GM23338 (cell line): Measurements from ENCODE around the gene RBCK1. TPM values are rescaled to one million over a fixed set of nuclear protein-coding genes. Genes with fewer than 3 reads are reported as not detected.

Source experiments
- ATAC-seq: fragments of 200-7000 bp; cut with Tn5 transposase; 3 replicates; pipeline ENCODE4 v1.9.1; 2020
- DNase-seq: peaks from one replicate; pipeline ENCODE4 v3.0.0-alpha.2; 2015; ENCODE audit warnings: low spot score
- H2AFZ ChIP-seq: fragments of 200-600 bp; sonication (generic); 2 replicates; pipeline ENCODE4 v1.8.0; 2016; ENCODE audit warnings: antibody characterized with exemption, mild to moderate bottlenecking, moderate library complexity
- H3F3A ChIP-seq: fragments of 200-600 bp; sonication (generic); replicated peaks from 2 replicates; pipeline ENCODE4 v1.8.0; 2017; ENCODE audit warnings: antibody characterized with exemption, mixed run types, low read depth
- H3K27ac ChIP-seq: fragments of 200-600 bp; sonication (generic); 2 replicates; pipeline ENCODE4 v1.6.1; 2016; ENCODE audit warnings: low read depth
- H3K27me3 ChIP-seq: fragments of 200-600 bp; sonication (generic); 2 replicates; pipeline ENCODE4 v1.8.0; 2016; ENCODE audit warnings: mild to moderate bottlenecking, mixed run types, moderate library complexity; ENCODE audit not compliant: insufficient read depth
- H3K36me3 ChIP-seq: fragments of 200-600 bp; sonication (generic); 2 replicates; pipeline ENCODE4 v1.8.0; 2016; ENCODE audit warnings: mild to moderate bottlenecking; ENCODE audit not compliant: insufficient read depth
- H3K4me1 ChIP-seq: fragments of 200-600 bp; sonication (generic); 2 replicates; pipeline ENCODE4 v1.8.0; 2016; ENCODE audit warnings: mild to moderate bottlenecking, moderate library complexity; ENCODE audit not compliant: insufficient read depth
- H3K4me2 ChIP-seq: fragments of 200-600 bp; sonication (generic); 2 replicates; pipeline ENCODE4 v1.7.1; 2017; ENCODE audit warnings: mixed run types
- H3K4me3 ChIP-seq: fragments of 200-600 bp; sonication (generic); 2 replicates; pipeline ENCODE4 v1.6.1; 2016; ENCODE audit warnings: mixed run types
- H3K79me2 ChIP-seq: fragments of 200-600 bp; sonication (generic); replicated peaks from 2 replicates; pipeline ENCODE4 v1.8.0; 2017; ENCODE audit warnings: mild to moderate bottlenecking; ENCODE audit not compliant: insufficient read depth
- H3K9me2 ChIP-seq: fragments of 200-600 bp; sonication (generic); 2 replicates; pipeline ENCODE4 v1.8.0; 2017; ENCODE audit not compliant: insufficient read depth
- H4K20me1 ChIP-seq: fragments of 200-600 bp; sonication (generic); replicated peaks from 2 replicates; pipeline ENCODE4 v1.8.0; 2017; ENCODE audit warnings: mild to moderate bottlenecking; ENCODE audit not compliant: insufficient read depth
- H3K27ac Mint-ChIP-seq: 2 replicates; pipeline ENCODE4 v1.8.0; 2020; ENCODE audit warnings: inconsistent platforms, mild to moderate bottlenecking, moderate library complexity, mixed read lengths
- H3K27me3 Mint-ChIP-seq: 3 replicates; pipeline ENCODE4 v1.8.0; 2022; ENCODE audit warnings: low read depth, mild to moderate bottlenecking, moderate library complexity, mixed read lengths, inconsistent platforms; ENCODE audit not compliant: insufficient read depth, poor library complexity
- H3K36me3 Mint-ChIP-seq: 3 replicates; pipeline ENCODE4 v1.8.0; 2021; ENCODE audit warnings: low read depth, mild to moderate bottlenecking, inconsistent platforms, moderate library complexity, mixed read lengths
- H3K4me1 Mint-ChIP-seq: 3 replicates; pipeline ENCODE4 v1.8.0; 2020; ENCODE audit warnings: mild to moderate bottlenecking, inconsistent platforms, mixed read lengths
- H3K4me3 Mint-ChIP-seq: 3 replicates; pipeline ENCODE4 v1.8.0; 2021; ENCODE audit warnings: moderate library complexity, mild to moderate bottlenecking, inconsistent platforms, mixed read lengths
- H3K9me3 Mint-ChIP-seq: 3 replicates; pipeline ENCODE4 v1.8.0; 2020; ENCODE audit warnings: moderate library complexity, mild to moderate bottlenecking, inconsistent platforms, mixed read lengths
- CREB1 ChIP-seq: fragments of 250-450 bp; sonication (Bioruptor Pico); IDR thresholded peaks from 2 replicates; pipeline ENCODE4 v1.5.0; 2020; ENCODE audit warnings: low read depth, mild to moderate bottlenecking, moderate library complexity
- EZH2 ChIP-seq: fragments of 200-600 bp; sonication (generic); IDR thresholded peaks from one replicate; pipeline ENCODE4 v1.8.0; 2017; ENCODE audit warnings: antibody characterized with exemption, mild to moderate bottlenecking, low read depth; ENCODE audit not compliant: unreplicated experiment
- EZH2phosphoT487 ChIP-seq: fragments of 200-600 bp; sonication (generic); IDR thresholded peaks from one replicate; pipeline ENCODE4 v1.8.1; 2018; ENCODE audit warnings: antibody characterized with exemption; ENCODE audit not compliant: unreplicated experiment
- JUNB ChIP-seq: IDR thresholded peaks from one replicate; pipeline ENCODE4 v1.6.1; 2016; ENCODE audit warnings: antibody characterized with exemption; ENCODE audit not compliant: unreplicated experiment
- NANOG ChIP-seq: IDR thresholded peaks from 2 replicates; pipeline ENCODE4 v1.6.1; 2016; ENCODE audit warnings: antibody characterized with exemption, borderline replicate concordance
- ZNF114 ChIP-seq: fragments of 250-450 bp; sonication (Bioruptor Pico); IDR thresholded peaks from 2 replicates; pipeline ENCODE4 v1.5.0; 2020; ENCODE audit warnings: mild to moderate bottlenecking, moderate library complexity
- ZNF331 ChIP-seq: fragments of 250-450 bp; sonication (Bioruptor Pico); IDR thresholded peaks from 2 replicates; pipeline ENCODE4 v1.5.0; 2020; ENCODE audit warnings: low read depth, mild to moderate bottlenecking, moderate library complexity
- polyA plus RNA-seq: library from polyadenylated mRNA; unstranded; fragments of >200 nt; fragmentation: Nextera tagmentation; extraction: Ambion mirVana; gene quantifications from 2 replicates; pipeline ENCODE4 v1.2.1, GENCODE V29; 2016
- total RNA-seq: library from RNA; depleted of rRNA; stranded (reverse); fragments of >200 nt; shearing (Covaris generic); gene quantifications from 2 replicates; pipeline ENCODE4 v1.2.3, GENCODE V29; 2014
- TF ChIP-seq, protein P1 (sequence below): IDR thresholded peaks from one replicate; pipeline ENCODE4 v1.6.1; 2018; ENCODE audit warnings: antibody characterized with exemption; ENCODE audit not compliant: unreplicated experiment
- TF ChIP-seq, protein P2 (sequence below): fragments of 250-450 bp; sonication (Bioruptor Pico); IDR thresholded peaks from 2 replicates; pipeline ENCODE4 v1.5.0; 2020; ENCODE audit warnings: mild to moderate bottlenecking, moderate library complexity
- TF ChIP-seq, protein P3 (sequence below): IDR thresholded peaks from 2 replicates; pipeline ENCODE4 v1.6.1; 2016; ENCODE audit warnings: antibody characterized with exemption
- TF ChIP-seq, protein P4 (sequence below), 2 experiments: fragments of 200-600 bp in 1 of 2; sonication (generic) in 1 of 2; conservative IDR thresholded peaks; 2 replicates each; pipeline versions ENCODE4 v1.5.1 to v1.6.1; 2016 to 2017; ENCODE audit warnings: antibody characterized with exemption in 2 of 2, low read depth in 2 of 2, mild to moderate bottlenecking in 2 of 2, moderate library complexity in 1 of 2

RBCK1 gene
- total and polyA plus RNA-seq, 2 experiments from 2014 or later, result 52.6 to 56.8 TPM

DNA sequence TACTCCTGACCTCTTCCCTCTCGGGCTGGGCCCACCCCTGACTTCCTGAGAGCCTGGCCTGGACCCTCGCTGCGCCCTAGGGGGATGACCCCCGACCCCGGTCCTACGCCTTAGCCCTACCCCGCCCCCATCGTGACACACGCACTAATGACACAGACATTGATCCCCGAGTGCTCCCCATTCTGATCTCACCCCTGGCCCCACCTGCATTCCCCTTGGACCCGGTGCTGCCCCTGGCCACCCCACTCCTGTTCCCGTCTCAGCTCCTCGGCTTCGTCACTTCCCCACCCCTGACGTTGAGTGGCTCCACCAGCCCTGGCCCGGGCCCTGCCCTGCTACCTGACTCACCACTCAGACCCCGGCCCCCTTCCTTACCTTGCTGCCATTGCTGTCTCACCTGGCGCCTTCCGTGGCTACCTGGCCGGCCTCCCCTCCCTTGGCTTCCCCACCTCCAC is 12.1 kb downstream of the RBCK1 start:
- H3K4me3 ChIP-seq, result no peak overlapping the region
- Mint-ChIP-seq H3K36me3 (peaks cover 61% of the 10 kb centered on the region), H3K4me1 (no peaks in the 10 kb centered on the region; the same call in 2 of the 3 replicates), H3K27ac (no peak overlapping the region), H3K4me3 (no peak overlapping the region), H3K9me3 (peaks cover 8% of the 10 kb centered on the region; the same call in 1 of the 3 replicates), H3K27me3 (peaks cover 10% of the 10 kb centered on the region)
- H2AFZ ChIP-seq, result no peak overlapping the region
- H3K79me2 ChIP-seq, result no peaks in the 10 kb centered on the region
- peaks cover 11% of the 10 kb centered on the region; the same call in 1 of the 2 replicates for H4K20me1 ChIP-seq
- no peaks in the 10 kb centered on the region for H3F3A ChIP-seq
- H3K27ac ChIP-seq, result no peak overlapping the region
- no peak for TF ChIP-seq EZH2
- TF ChIP-seq EZH2phosphoT487, result no peak
- TF ChIP-seq, protein P1, sequence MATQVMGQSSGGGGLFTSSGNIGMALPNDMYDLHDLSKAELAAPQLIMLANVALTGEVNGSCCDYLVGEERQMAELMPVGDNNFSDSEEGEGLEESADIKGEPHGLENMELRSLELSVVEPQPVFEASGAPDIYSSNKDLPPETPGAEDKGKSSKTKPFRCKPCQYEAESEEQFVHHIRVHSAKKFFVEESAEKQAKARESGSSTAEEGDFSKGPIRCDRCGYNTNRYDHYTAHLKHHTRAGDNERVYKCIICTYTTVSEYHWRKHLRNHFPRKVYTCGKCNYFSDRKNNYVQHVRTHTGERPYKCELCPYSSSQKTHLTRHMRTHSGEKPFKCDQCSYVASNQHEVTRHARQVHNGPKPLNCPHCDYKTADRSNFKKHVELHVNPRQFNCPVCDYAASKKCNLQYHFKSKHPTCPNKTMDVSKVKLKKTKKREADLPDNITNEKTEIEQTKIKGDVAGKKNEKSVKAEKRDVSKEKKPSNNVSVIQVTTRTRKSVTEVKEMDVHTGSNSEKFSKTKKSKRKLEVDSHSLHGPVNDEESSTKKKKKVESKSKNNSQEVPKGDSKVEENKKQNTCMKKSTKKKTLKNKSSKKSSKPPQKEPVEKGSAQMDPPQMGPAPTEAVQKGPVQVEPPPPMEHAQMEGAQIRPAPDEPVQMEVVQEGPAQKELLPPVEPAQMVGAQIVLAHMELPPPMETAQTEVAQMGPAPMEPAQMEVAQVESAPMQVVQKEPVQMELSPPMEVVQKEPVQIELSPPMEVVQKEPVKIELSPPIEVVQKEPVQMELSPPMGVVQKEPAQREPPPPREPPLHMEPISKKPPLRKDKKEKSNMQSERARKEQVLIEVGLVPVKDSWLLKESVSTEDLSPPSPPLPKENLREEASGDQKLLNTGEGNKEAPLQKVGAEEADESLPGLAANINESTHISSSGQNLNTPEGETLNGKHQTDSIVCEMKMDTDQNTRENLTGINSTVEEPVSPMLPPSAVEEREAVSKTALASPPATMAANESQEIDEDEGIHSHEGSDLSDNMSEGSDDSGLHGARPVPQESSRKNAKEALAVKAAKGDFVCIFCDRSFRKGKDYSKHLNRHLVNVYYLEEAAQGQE, result no peak
- no peak for TF ChIP-seq NANOG
- TF ChIP-seq, protein P2, sequence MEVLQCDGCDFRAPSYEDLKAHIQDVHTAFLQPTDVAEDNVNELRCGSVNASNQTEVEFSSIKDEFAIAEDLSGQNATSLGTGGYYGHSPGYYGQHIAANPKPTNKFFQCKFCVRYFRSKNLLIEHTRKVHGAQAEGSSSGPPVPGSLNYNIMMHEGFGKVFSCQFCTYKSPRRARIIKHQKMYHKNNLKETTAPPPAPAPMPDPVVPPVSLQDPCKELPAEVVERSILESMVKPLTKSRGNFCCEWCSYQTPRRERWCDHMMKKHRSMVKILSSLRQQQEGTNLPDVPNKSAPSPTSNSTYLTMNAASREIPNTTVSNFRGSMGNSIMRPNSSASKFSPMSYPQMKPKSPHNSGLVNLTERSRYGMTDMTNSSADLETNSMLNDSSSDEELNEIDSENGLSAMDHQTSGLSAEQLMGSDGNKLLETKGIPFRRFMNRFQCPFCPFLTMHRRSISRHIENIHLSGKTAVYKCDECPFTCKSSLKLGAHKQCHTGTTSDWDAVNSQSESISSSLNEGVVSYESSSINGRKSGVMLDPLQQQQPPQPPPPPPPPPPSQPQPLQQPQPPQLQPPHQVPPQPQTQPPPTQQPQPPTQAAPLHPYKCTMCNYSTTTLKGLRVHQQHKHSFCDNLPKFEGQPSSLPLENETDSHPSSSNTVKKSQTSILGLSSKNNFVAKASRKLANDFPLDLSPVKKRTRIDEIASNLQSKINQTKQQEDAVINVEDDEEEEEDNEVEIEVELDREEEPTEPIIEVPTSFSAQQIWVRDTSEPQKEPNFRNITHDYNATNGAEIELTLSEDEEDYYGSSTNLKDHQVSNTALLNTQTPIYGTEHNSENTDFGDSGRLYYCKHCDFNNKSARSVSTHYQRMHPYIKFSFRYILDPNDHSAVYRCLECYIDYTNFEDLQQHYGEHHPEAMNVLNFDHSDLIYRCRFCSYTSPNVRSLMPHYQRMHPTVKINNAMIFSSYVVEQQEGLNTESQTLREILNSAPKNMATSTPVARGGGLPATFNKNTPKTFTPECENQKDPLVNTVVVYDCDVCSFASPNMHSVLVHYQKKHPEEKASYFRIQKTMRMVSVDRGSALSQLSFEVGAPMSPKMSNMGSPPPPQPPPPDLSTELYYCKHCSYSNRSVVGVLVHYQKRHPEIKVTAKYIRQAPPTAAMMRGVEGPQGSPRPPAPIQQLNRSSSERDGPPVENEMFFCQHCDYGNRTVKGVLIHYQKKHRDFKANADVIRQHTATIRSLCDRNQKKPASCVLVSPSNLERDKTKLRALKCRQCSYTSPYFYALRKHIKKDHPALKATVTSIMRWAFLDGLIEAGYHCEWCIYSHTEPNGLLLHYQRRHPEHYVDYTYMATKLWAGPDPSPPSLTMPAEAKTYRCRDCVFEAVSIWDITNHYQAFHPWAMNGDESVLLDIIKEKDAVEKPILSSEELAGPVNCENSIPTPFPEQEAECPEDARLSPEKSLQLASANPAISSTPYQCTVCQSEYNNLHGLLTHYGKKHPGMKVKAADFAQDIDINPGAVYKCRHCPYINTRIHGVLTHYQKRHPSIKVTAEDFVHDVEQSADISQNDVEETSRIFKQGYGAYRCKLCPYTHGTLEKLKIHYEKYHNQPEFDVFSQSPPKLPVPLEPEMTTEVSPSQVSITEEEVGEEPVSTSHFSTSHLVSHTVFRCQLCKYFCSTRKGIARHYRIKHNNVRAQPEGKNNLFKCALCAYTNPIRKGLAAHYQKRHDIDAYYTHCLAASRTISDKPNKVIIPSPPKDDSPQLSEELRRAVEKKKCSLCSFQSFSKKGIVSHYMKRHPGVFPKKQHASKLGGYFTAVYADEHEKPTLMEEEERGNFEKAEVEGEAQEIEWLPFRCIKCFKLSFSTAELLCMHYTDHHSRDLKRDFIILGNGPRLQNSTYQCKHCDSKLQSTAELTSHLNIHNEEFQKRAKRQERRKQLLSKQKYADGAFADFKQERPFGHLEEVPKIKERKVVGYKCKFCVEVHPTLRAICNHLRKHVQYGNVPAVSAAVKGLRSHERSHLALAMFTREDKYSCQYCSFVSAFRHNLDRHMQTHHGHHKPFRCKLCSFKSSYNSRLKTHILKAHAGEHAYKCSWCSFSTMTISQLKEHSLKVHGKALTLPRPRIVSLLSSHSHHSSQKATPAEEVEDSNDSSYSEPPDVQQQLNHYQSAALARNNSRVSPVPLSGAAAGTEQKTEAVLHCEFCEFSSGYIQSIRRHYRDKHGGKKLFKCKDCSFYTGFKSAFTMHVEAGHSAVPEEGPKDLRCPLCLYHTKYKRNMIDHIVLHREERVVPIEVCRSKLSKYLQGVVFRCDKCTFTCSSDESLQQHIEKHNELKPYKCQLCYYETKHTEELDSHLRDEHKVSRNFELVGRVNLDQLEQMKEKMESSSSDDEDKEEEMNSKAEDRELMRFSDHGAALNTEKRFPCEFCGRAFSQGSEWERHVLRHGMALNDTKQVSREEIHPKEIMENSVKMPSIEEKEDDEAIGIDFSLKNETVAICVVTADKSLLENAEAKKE (CRISPR knock-in tag), result no peak
- no peak for TF ChIP-seq CREB1
- no peak for TF ChIP-seq JUNB
- TF ChIP-seq ZNF331, result no peak
- no peak for TF ChIP-seq ZNF114 (CRISPR knock-in tag)
- TF ChIP-seq, protein P3, sequence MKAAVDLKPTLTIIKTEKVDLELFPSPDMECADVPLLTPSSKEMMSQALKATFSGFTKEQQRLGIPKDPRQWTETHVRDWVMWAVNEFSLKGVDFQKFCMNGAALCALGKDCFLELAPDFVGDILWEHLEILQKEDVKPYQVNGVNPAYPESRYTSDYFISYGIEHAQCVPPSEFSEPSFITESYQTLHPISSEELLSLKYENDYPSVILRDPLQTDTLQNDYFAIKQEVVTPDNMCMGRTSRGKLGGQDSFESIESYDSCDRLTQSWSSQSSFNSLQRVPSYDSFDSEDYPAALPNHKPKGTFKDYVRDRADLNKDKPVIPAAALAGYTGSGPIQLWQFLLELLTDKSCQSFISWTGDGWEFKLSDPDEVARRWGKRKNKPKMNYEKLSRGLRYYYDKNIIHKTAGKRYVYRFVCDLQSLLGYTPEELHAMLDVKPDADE, result no peak
- TF ChIP-seq, protein P4, sequence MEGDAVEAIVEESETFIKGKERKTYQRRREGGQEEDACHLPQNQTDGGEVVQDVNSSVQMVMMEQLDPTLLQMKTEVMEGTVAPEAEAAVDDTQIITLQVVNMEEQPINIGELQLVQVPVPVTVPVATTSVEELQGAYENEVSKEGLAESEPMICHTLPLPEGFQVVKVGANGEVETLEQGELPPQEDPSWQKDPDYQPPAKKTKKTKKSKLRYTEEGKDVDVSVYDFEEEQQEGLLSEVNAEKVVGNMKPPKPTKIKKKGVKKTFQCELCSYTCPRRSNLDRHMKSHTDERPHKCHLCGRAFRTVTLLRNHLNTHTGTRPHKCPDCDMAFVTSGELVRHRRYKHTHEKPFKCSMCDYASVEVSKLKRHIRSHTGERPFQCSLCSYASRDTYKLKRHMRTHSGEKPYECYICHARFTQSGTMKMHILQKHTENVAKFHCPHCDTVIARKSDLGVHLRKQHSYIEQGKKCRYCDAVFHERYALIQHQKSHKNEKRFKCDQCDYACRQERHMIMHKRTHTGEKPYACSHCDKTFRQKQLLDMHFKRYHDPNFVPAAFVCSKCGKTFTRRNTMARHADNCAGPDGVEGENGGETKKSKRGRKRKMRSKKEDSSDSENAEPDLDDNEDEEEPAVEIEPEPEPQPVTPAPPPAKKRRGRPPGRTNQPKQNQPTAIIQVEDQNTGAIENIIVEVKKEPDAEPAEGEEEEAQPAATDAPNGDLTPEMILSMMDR (conservative IDR thresholded peaks at IDR 0.05; ENCODE audit: low read depth in 2 of 2), result no peak
- H3K36me3 ChIP-seq, result peaks cover 11% of the 10 kb centered on the region; the same call in 1 of the 2 replicates
- no peaks in the 10 kb centered on the region for H3K4me1 ChIP-seq
- H3K4me2 ChIP-seq, result no peak overlapping the region
- no peaks in the 10 kb centered on the region for H3K9me2 ChIP-seq
- no peaks in the 10 kb centered on the region for H3K27me3 ChIP-seq
- DNase-seq (no peak), ATAC-seq (no peak)
